Lung (tissue), 12 donors: ENCODE results near the gene SRP19. TPM values are rescaled to one million over a fixed set of nuclear protein-coding genes. Genes with fewer than 3 reads are reported as not detected.

Source experiments
- ATAC-seq: fragments of 200-7000 bp; cut with Tn5 transposase; one replicate; pipeline ENCODE4 v1.9.1; 2020; ENCODE audit warnings: moderate number of reproducible peaks; ENCODE audit not compliant: insufficient read depth, low FRiP score
- DNase-seq, 3 donors: peaks; one replicate each; pipeline ENCODE4 v3.0.0-alpha.2; 2013 to 2017
- H3K27ac ChIP-seq, 2 donors: one replicate each; pipeline ENCODE4 v1.5.1; 2013; ENCODE audit warnings: mild to moderate bottlenecking in 2 of 2, moderate library complexity in 2 of 2, control low read depth in 1 of 2, inconsistent platforms in 1 of 2, low read depth in 1 of 2, low read length in 1 of 2
- H3K27me3 ChIP-seq, 3 donors: one replicate each; pipeline ENCODE4 v1.5.1; 2013; ENCODE audit warnings: low read length in 2 of 3; ENCODE audit not compliant: control insufficient read depth in 3 of 3, insufficient read depth in 3 of 3
- H3K36me3 ChIP-seq, 4 donors: one replicate each; pipeline ENCODE4 v1.5.1; 2013; ENCODE audit warnings: low read length in 4 of 4, mild to moderate bottlenecking in 1 of 4, moderate library complexity in 1 of 4; ENCODE audit not compliant: control insufficient read depth in 4 of 4, insufficient read depth in 4 of 4
- H3K4me1 ChIP-seq, 5 donors: one replicate each; pipeline ENCODE4 v1.5.1; 2013; ENCODE audit warnings: low read length in 5 of 5, mild to moderate bottlenecking in 2 of 5, moderate library complexity in 1 of 5; ENCODE audit not compliant: control insufficient read depth in 5 of 5, insufficient read depth in 5 of 5
- H3K4me3 ChIP-seq: one replicate; pipeline ENCODE4 v1.5.1; 2013; ENCODE audit warnings: mild to moderate bottlenecking, control low read depth, moderate library complexity
- H3K9ac ChIP-seq, 2 donors: one replicate each; pipeline ENCODE4 v1.5.1; 2013; ENCODE audit warnings: low read length in 2 of 2, control low read depth in 1 of 2; ENCODE audit not compliant: insufficient read depth in 1 of 2
- H3K9me3 ChIP-seq, 4 donors: one replicate each; pipeline ENCODE4 v1.5.1; 2013; ENCODE audit warnings: low read length in 3 of 4, mild to moderate bottlenecking in 1 of 4, moderate library complexity in 1 of 4; ENCODE audit not compliant: control insufficient read depth in 4 of 4, insufficient read depth in 3 of 4
- CTCF ChIP-seq: IDR thresholded peaks from 2 replicates; pipeline ENCODE4 v1.5.1; 2012; ENCODE audit warnings: mild to moderate bottlenecking; ENCODE audit errors: control extremely low read depth, extremely low read depth
- WGBS, 2 donors: extraction: QIAGEN DNeasy Blood & Tissue Kit; methylation state at CpG; one replicate each; pipeline ENCODE4 v1.1.7; 2013; 5-methylcytosine and 5-hydroxymethylcytosine counted together
- polyA plus RNA-seq, 2 donors: library from polyadenylated mRNA; stranded (reverse); fragments of 200-250 nt; gene quantifications; one replicate each; pipeline ENCODE4 v1.2.1, GENCODE V29; 2013
- total RNA-seq, 2 donors: library from RNA; depleted of rRNA in 1 of 2; stranded (reverse); fragments of >200 nt in 1 of 2; gene quantifications; one replicate each; pipeline ENCODE4 v1.2.1, GENCODE V29; 2014 to 2021
- donor health status: control.
- donor health status: control.
- donor health status: Bipolar disorder and iron deficiency.
- donor health status: healthy.
- donor health status: DM: yes; HTN: yes; CAD: no.

Gene SRP19
- total and polyA plus RNA-seq, 4 donors: 30.3 to 81.0 (median 57.0) TPM

GRCh38 chr5:112914584-112914983, 53.5 kb downstream of the SRP19 start:
- Histone ChIP-seq H3K27ac (peak overlapping the region in 1 of 2 donors; percentile 59), H3K36me3 (peaks cover 0 to 34% (median 14%) of the 10 kb centered on the region in 4 donors), H3K9ac (no peak overlapping the region), H3K27me3 (no peaks in the 10 kb centered on the region), H3K9me3 (no peaks in the 10 kb centered on the region), H3K4me1 (peaks cover 0 to 26% (median 4%) of the 10 kb centered on the region in 5 donors), H3K4me3 (no peak overlapping the region)
- 84 to 93% methylated on average over 4 of the region's 4 CpGs for WGBS, 2 donors
- DNase-seq: no peak
- TF ChIP-seq CTCF: no peak
- no peak for ATAC-seq

DNA sequence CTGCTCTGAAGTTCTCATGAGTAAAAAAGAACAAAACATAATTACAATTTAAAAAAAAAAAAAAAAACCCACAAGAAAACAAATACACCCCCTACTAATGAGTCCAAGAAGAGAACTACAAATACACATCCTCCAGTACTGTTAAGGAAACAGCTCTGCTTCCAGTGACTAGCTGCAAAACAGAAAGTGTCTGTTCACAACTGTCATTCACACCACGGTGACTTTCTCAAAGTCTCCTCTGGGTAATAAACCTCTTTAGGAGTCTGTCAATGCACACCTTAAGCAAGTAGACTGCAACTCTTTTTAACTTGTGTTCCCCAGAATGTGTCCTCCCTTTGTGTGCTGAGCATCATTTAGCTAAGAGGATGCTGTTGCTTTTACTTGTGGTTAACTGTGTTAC, 54.7 kb downstream of the SRP19 start:
- H3K36me3 ChIP-seq: peaks cover 0 to 26% (median 11%) of the 10 kb centered on the region in 4 donors
- H3K27me3 ChIP-seq: no peaks in the 10 kb centered on the region
- WGBS, 2 donors: 34 to 58% methylated on average over 1 of the region's 1 CpG
- H3K27ac ChIP-seq: peak overlapping the region in 1 of 2 donors; percentile 36
- no peak for TF ChIP-seq CTCF
- H3K4me3 ChIP-seq: no peak overlapping the region
- no peak overlapping the region for H3K9ac ChIP-seq
- no peak for DNase-seq
- peaks cover 0 to 23% (median 8%) of the 10 kb centered on the region in 5 donors for H3K4me1 ChIP-seq
- H3K9me3 ChIP-seq: no peaks in the 10 kb centered on the region
- no peak for ATAC-seq

DNA sequence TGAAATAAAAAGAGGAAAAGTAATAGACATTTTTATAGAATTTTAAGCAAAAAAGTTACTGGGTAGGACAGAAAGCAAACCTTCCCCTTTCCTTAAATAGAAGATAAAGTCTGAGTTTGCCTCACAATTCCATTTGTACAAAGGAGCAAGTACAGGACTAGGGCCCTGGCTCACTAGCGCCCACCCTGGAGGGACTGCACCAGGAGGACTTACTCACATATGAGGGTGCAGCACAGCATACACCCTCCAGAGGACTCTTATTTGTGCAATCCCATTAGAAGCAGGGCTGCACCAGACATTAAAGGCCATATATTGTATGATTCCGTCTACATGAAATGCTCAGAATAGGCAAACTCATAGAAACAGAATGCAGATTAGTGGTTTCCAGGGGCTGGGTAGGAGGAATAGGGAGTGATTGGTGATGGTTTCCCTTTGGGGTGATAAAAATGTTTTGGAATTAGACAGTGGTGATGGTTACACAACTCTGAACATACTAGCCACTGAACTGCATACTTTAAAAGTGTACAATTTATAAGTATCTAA, 56.4 kb downstream of the SRP19 start:
- no peak for ATAC-seq
- no peak for DNase-seq
- Histone ChIP-seq H3K9ac (no peak overlapping the region), H3K9me3 (no peaks in the 10 kb centered on the region), H3K4me3 (no peak overlapping the region), H3K27me3 (no peaks in the 10 kb centered on the region), H3K36me3 (peaks cover 0 to 26% (median 11%) of the 10 kb centered on the region in 4 donors), H3K4me1 (peaks cover 0 to 23% (median 9%) of the 10 kb centered on the region in 5 donors), H3K27ac (no peak overlapping the region)
- TF ChIP-seq CTCF: no peak
- 93 to 96% methylated on average over 2 of the region's 2 CpGs for WGBS, 2 donors

- H3K27me3 ChIP-seq: no peaks in the 10 kb centered on the region
- H3K9me3 ChIP-seq: no peaks in the 10 kb centered on the region
- DNase-seq: no peak
- TF ChIP-seq CTCF: no peak
- peaks cover 0 to 26% (median 11%) of the 10 kb centered on the region in 4 donors for H3K36me3 ChIP-seq
- ATAC-seq: no peak
- H3K9ac ChIP-seq: no peak overlapping the region
- H3K4me3 ChIP-seq: no peak overlapping the region
- H3K27ac ChIP-seq: no peak overlapping the region
- 89 to 94% methylated on average over 3 of the region's 3 CpGs for WGBS, 2 donors
- H3K4me1 ChIP-seq: peaks cover 0 to 21% (median 9%) of the 10 kb centered on the region in 5 donors
Observed at GRCh38 chr5:112918136-112918535, 57.0 kb downstream of the SRP19 start.
